SK-N-SH treated with all-trans-retinoic acid at 6 μM for 48 hours (cell line): ENCODE data around the gene MLIP.

Experiments
- ATAC-seq: fragments of 200-7000 bp; cut with Tn5 transposase; 3 replicates; pipeline ENCODE4 v1.9.1; 2020; ENCODE audit warnings: mild to moderate bottlenecking, moderate library complexity
- ARNTL ChIP-seq: fragments of 450-650 bp; formaldehyde crosslinking; IDR thresholded peaks from 2 replicates; pipeline ENCODE4 v1.5.0; 2020; ENCODE audit warnings: low read depth, mild to moderate bottlenecking, moderate library complexity, borderline replicate concordance
- BACH2 ChIP-seq: fragments of 250-450 bp; sonication (Bioruptor Pico); IDR thresholded peaks from 2 replicates; pipeline ENCODE4 v1.9.0; 2021; ENCODE audit warnings: mild to moderate bottlenecking, borderline replicate concordance
- CSDC2 ChIP-seq: fragments of 250-450 bp; sonication (Bioruptor Pico); IDR thresholded peaks from 2 replicates; pipeline ENCODE4 v1.5.0; 2020; ENCODE audit warnings: mild to moderate bottlenecking, moderate library complexity
- ESRRG ChIP-seq: fragments of 250-450 bp; sonication (Bioruptor Pico); IDR thresholded peaks from 2 replicates; pipeline ENCODE4 v1.6.1; 2021; ENCODE audit warnings: mild to moderate bottlenecking
- GLIS3 ChIP-seq: fragments of 250-450 bp; sonication (Bioruptor Pico); IDR thresholded peaks from 2 replicates; pipeline ENCODE4 v1.5.0; 2020; ENCODE audit warnings: mild to moderate bottlenecking, moderate library complexity
- ISL1 ChIP-seq: fragments of 250-450 bp; sonication (Bioruptor Pico); IDR thresholded peaks from 2 replicates; pipeline ENCODE4 v2.1.2; 2022; ENCODE audit warnings: mild to moderate bottlenecking, moderate library complexity
- OSR1 ChIP-seq: fragments of 250-450 bp; sonication (Bioruptor Pico); IDR thresholded peaks from 2 replicates; pipeline ENCODE4 v1.8.0; 2022; ENCODE audit warnings: moderate library complexity, mild to moderate bottlenecking, inconsistent platforms
- POU6F1 ChIP-seq: fragments of 250-450 bp; sonication (Bioruptor Pico); IDR thresholded peaks from 2 replicates; pipeline ENCODE4 v1.8.0; 2021; ENCODE audit warnings: low read depth, mild to moderate bottlenecking, moderate library complexity, borderline replicate concordance
- PPARA ChIP-seq: fragments of 250-450 bp; sonication (Bioruptor Pico); IDR thresholded peaks from 2 replicates; pipeline ENCODE4 v1.5.0; 2020; ENCODE audit warnings: mild to moderate bottlenecking, borderline replicate concordance
- RARB ChIP-seq: fragments of 250-450 bp; sonication (Bioruptor Pico); IDR thresholded peaks from 2 replicates; pipeline ENCODE4 v1.8.0; 2021; ENCODE audit warnings: mild to moderate bottlenecking, moderate library complexity
- SNAI2 ChIP-seq: fragments of 250-450 bp; sonication (Bioruptor Pico); IDR thresholded peaks from 2 replicates; pipeline ENCODE4 v1.5.0; 2020; ENCODE audit warnings: mild to moderate bottlenecking, moderate library complexity
- TCF4 ChIP-seq: fragments of 250-450 bp; sonication (Bioruptor Pico); IDR thresholded peaks from 2 replicates; pipeline ENCODE4 v1.8.0; 2021; ENCODE audit warnings: mild to moderate bottlenecking, moderate library complexity, borderline replicate concordance
- TOX ChIP-seq: fragments of 250-450 bp; sonication (Bioruptor Pico); IDR thresholded peaks from 2 replicates; pipeline ENCODE4 v1.8.0; 2021; ENCODE audit warnings: mild to moderate bottlenecking, moderate library complexity, borderline replicate concordance
- TSHZ2 ChIP-seq: fragments of 250-450 bp; sonication (Bioruptor Pico); IDR thresholded peaks from 2 replicates; pipeline ENCODE4 v1.5.0; 2020; ENCODE audit warnings: mild to moderate bottlenecking, moderate library complexity
- ZC3H10 ChIP-seq: fragments of 250-450 bp; sonication (Bioruptor Pico); IDR thresholded peaks from 2 replicates; pipeline ENCODE4 v1.5.1; 2021; ENCODE audit warnings: mild to moderate bottlenecking, moderate library complexity
- ZFP30 ChIP-seq: fragments of 450-650 bp; formaldehyde crosslinking; IDR thresholded peaks from 2 replicates; pipeline ENCODE4 v1.5.0; 2022; ENCODE audit warnings: mild to moderate bottlenecking, moderate library complexity
- ZNF565 ChIP-seq: fragments of 450-650 bp; formaldehyde crosslinking; conservative IDR thresholded peaks from 2 replicates; pipeline ENCODE4 v1.5.0; 2020; ENCODE audit warnings: low read depth, mild to moderate bottlenecking, moderate library complexity
- ZNF70 ChIP-seq: fragments of 450-650 bp; formaldehyde crosslinking; IDR thresholded peaks from 2 replicates; pipeline ENCODE4 v1.5.0; 2020; ENCODE audit warnings: mild to moderate bottlenecking, moderate library complexity
- ZNF8 ChIP-seq: fragments of 450-650 bp; formaldehyde crosslinking; IDR thresholded peaks from 2 replicates; pipeline ENCODE4 v1.5.0; 2020; ENCODE audit warnings: mild to moderate bottlenecking, moderate library complexity
- TF ChIP-seq, protein P1 (sequence below): fragments of 250-450 bp; sonication (Bioruptor Pico); IDR thresholded peaks from 2 replicates; pipeline ENCODE4 v1.5.1; 2021; ENCODE audit warnings: mild to moderate bottlenecking, moderate library complexity
- TF ChIP-seq, protein P2 (sequence below): fragments of 250-450 bp; sonication (Bioruptor Pico); IDR thresholded peaks from 2 replicates; pipeline ENCODE4 v1.5.1; 2020; ENCODE audit warnings: low read depth, mild to moderate bottlenecking, moderate library complexity
- TF ChIP-seq, protein P3 (sequence below): fragments of 250-450 bp; sonication (Bioruptor Pico); IDR thresholded peaks from 2 replicates; pipeline ENCODE4 v1.8.0; 2020; ENCODE audit warnings: mild to moderate bottlenecking, moderate library complexity, borderline replicate concordance

MLIP gene

GRCh38 chr6:54114991-54115390 is 3.7 kb downstream of the MLIP start:
- no peak for ATAC-seq
- no peak for TF ChIP-seq RARB (CRISPR knock-in tag)
- TF ChIP-seq TCF4 (CRISPR knock-in tag) = no peak
- no peak for TF ChIP-seq ZNF8 (CRISPR knock-in tag)
- no peak for TF ChIP-seq POU6F1 (CRISPR knock-in tag)
- no peak for TF ChIP-seq OSR1
- no peak for TF ChIP-seq TOX (CRISPR knock-in tag)
- no peak for TF ChIP-seq ARNTL (CRISPR knock-in tag)
- TF ChIP-seq, protein P1, sequence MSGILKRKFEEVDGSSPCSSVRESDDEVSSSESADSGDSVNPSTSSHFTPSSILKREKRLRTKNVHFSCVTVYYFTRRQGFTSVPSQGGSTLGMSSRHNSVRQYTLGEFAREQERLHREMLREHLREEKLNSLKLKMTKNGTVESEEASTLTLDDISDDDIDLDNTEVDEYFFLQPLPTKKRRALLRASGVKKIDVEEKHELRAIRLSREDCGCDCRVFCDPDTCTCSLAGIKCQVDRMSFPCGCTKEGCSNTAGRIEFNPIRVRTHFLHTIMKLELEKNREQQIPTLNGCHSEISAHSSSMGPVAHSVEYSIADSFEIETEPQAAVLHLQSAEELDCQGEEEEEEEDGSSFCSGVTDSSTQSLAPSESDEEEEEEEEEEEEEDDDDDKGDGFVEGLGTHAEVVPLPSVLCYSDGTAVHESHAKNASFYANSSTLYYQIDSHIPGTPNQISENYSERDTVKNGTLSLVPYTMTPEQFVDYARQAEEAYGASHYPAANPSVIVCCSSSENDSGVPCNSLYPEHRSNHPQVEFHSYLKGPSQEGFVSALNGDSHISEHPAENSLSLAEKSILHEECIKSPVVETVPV (CRISPR knock-in tag) = no peak
- no peak for TF ChIP-seq CSDC2 (CRISPR knock-in tag)
- no peak for TF ChIP-seq GLIS3 (CRISPR knock-in tag)
- TF ChIP-seq ZC3H10 (CRISPR knock-in tag) = no peak
- TF ChIP-seq, protein P2, sequence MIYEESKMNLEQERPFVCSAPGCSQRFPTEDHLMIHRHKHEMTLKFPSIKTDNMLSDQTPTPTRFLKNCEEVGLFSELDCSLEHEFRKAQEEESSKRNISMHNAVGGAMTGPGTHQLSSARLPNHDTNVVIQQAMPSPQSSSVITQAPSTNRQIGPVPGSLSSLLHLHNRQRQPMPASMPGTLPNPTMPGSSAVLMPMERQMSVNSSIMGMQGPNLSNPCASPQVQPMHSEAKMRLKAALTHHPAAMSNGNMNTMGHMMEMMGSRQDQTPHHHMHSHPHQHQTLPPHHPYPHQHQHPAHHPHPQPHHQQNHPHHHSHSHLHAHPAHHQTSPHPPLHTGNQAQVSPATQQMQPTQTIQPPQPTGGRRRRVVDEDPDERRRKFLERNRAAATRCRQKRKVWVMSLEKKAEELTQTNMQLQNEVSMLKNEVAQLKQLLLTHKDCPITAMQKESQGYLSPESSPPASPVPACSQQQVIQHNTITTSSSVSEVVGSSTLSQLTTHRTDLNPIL (CRISPR knock-in tag) = no peak
- TF ChIP-seq, protein P3, sequence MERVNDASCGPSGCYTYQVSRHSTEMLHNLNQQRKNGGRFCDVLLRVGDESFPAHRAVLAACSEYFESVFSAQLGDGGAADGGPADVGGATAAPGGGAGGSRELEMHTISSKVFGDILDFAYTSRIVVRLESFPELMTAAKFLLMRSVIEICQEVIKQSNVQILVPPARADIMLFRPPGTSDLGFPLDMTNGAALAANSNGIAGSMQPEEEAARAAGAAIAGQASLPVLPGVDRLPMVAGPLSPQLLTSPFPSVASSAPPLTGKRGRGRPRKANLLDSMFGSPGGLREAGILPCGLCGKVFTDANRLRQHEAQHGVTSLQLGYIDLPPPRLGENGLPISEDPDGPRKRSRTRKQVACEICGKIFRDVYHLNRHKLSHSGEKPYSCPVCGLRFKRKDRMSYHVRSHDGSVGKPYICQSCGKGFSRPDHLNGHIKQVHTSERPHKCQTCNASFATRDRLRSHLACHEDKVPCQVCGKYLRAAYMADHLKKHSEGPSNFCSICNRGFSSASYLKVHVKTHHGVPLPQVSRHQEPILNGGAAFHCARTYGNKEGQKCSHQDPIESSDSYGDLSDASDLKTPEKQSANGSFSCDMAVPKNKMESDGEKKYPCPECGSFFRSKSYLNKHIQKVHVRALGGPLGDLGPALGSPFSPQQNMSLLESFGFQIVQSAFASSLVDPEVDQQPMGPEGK (CRISPR knock-in tag) = no peak
- TF ChIP-seq TSHZ2 (CRISPR knock-in tag) = no peak
- TF ChIP-seq ZNF70 (CRISPR knock-in tag) = no peak

DNA sequence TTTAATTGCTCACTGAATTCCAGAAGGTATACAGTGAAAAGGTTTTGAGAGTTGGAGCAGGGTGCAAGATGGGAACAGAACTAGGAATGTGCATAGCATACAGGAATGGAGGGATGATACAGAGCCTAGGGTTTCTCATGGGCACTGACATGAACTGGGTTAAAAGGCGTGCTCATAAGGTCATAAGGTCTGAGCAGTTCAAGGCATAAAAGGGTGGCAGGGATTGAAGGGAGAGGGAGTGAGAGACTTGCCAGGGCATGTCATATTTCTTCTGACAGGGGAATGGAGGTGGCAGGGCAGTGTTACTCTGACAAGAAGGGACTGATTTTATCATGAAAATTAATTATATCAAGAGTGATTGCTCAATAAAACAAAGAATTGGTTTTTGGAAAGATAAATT is 4.7 kb downstream of the MLIP start:
- no peak for ATAC-seq

More for the DNA sequence above, 4.7 kb downstream of the MLIP start:
- TF ChIP-seq BACH2 (CRISPR knock-in tag) = no peak
- TF ChIP-seq ZNF8 (CRISPR knock-in tag) = no peak
- TF ChIP-seq ZNF70 (CRISPR knock-in tag) = no peak
- TF ChIP-seq ZNF565 (CRISPR knock-in tag) = no peak
- TF ChIP-seq ARNTL (CRISPR knock-in tag) = no peak
- no peak for TF ChIP-seq RARB (CRISPR knock-in tag)
- TF ChIP-seq TSHZ2 (CRISPR knock-in tag) = no peak
- TF ChIP-seq CSDC2 (CRISPR knock-in tag) = no peak
- TF ChIP-seq ZC3H10 (CRISPR knock-in tag) = no peak
- no peak for TF ChIP-seq TOX (CRISPR knock-in tag)
- TF ChIP-seq, protein P3 (CRISPR knock-in tag) = no peak
- no peak for TF ChIP-seq ISL1 (CRISPR knock-in tag)
- TF ChIP-seq PPARA (CRISPR knock-in tag) = no peak
- TF ChIP-seq ESRRG (CRISPR knock-in tag) = no peak
- TF ChIP-seq, protein P2 (CRISPR knock-in tag) = no peak
- no peak for TF ChIP-seq GLIS3 (CRISPR knock-in tag)
- TF ChIP-seq OSR1 = no peak
- TF ChIP-seq ZFP30 = no peak
- TF ChIP-seq SNAI2 (CRISPR knock-in tag) = no peak
